SK-N-SH treated with all-trans-retinoic acid at 6 μM for 48 hours (cell line): Measurements from ENCODE around the gene POLE.

Experiments used
- ATAC-seq: fragments of 200-7000 bp; cut with Tn5 transposase; 3 replicates; pipeline ENCODE4 v1.9.1; 2020; ENCODE audit warnings: mild to moderate bottlenecking, moderate library complexity
- ARNTL ChIP-seq: fragments of 450-650 bp; formaldehyde crosslinking; IDR thresholded peaks from 2 replicates; pipeline ENCODE4 v1.5.0; 2020; ENCODE audit warnings: low read depth, mild to moderate bottlenecking, moderate library complexity, borderline replicate concordance
- BACH2 ChIP-seq: fragments of 250-450 bp; sonication (Bioruptor Pico); IDR thresholded peaks from 2 replicates; pipeline ENCODE4 v1.9.0; 2021; ENCODE audit warnings: mild to moderate bottlenecking, borderline replicate concordance
- CREB5 ChIP-seq: fragments of 250-450 bp; sonication (Bioruptor Pico); IDR thresholded peaks from 2 replicates; pipeline ENCODE4 v1.5.1; 2020; ENCODE audit warnings: low read depth, mild to moderate bottlenecking, moderate library complexity
- CSDC2 ChIP-seq: fragments of 250-450 bp; sonication (Bioruptor Pico); IDR thresholded peaks from 2 replicates; pipeline ENCODE4 v1.5.0; 2020; ENCODE audit warnings: mild to moderate bottlenecking, moderate library complexity
- CSRNP3 ChIP-seq: fragments of 250-450 bp; sonication (Bioruptor Pico); IDR thresholded peaks from 2 replicates; pipeline ENCODE4 v1.5.1; 2021; ENCODE audit warnings: mild to moderate bottlenecking, moderate library complexity
- ESRRG ChIP-seq: fragments of 250-450 bp; sonication (Bioruptor Pico); IDR thresholded peaks from 2 replicates; pipeline ENCODE4 v1.6.1; 2021; ENCODE audit warnings: mild to moderate bottlenecking
- GLIS3 ChIP-seq: fragments of 250-450 bp; sonication (Bioruptor Pico); IDR thresholded peaks from 2 replicates; pipeline ENCODE4 v1.5.0; 2020; ENCODE audit warnings: mild to moderate bottlenecking, moderate library complexity
- ISL1 ChIP-seq: fragments of 250-450 bp; sonication (Bioruptor Pico); IDR thresholded peaks from 2 replicates; pipeline ENCODE4 v2.1.2; 2022; ENCODE audit warnings: mild to moderate bottlenecking, moderate library complexity
- OSR1 ChIP-seq: fragments of 250-450 bp; sonication (Bioruptor Pico); IDR thresholded peaks from 2 replicates; pipeline ENCODE4 v1.8.0; 2022; ENCODE audit warnings: moderate library complexity, mild to moderate bottlenecking, inconsistent platforms
- POU6F1 ChIP-seq: fragments of 250-450 bp; sonication (Bioruptor Pico); IDR thresholded peaks from 2 replicates; pipeline ENCODE4 v1.8.0; 2021; ENCODE audit warnings: low read depth, mild to moderate bottlenecking, moderate library complexity, borderline replicate concordance
- PPARA ChIP-seq: fragments of 250-450 bp; sonication (Bioruptor Pico); IDR thresholded peaks from 2 replicates; pipeline ENCODE4 v1.5.0; 2020; ENCODE audit warnings: mild to moderate bottlenecking, borderline replicate concordance
- RARB ChIP-seq: fragments of 250-450 bp; sonication (Bioruptor Pico); IDR thresholded peaks from 2 replicates; pipeline ENCODE4 v1.8.0; 2021; ENCODE audit warnings: mild to moderate bottlenecking, moderate library complexity
- SNAI2 ChIP-seq: fragments of 250-450 bp; sonication (Bioruptor Pico); IDR thresholded peaks from 2 replicates; pipeline ENCODE4 v1.5.0; 2020; ENCODE audit warnings: mild to moderate bottlenecking, moderate library complexity
- TCF4 ChIP-seq: fragments of 250-450 bp; sonication (Bioruptor Pico); IDR thresholded peaks from 2 replicates; pipeline ENCODE4 v1.8.0; 2021; ENCODE audit warnings: mild to moderate bottlenecking, moderate library complexity, borderline replicate concordance
- TOX ChIP-seq: fragments of 250-450 bp; sonication (Bioruptor Pico); IDR thresholded peaks from 2 replicates; pipeline ENCODE4 v1.8.0; 2021; ENCODE audit warnings: mild to moderate bottlenecking, moderate library complexity, borderline replicate concordance
- TSHZ2 ChIP-seq: fragments of 250-450 bp; sonication (Bioruptor Pico); IDR thresholded peaks from 2 replicates; pipeline ENCODE4 v1.5.0; 2020; ENCODE audit warnings: mild to moderate bottlenecking, moderate library complexity
- ZC3H10 ChIP-seq: fragments of 250-450 bp; sonication (Bioruptor Pico); IDR thresholded peaks from 2 replicates; pipeline ENCODE4 v1.5.1; 2021; ENCODE audit warnings: mild to moderate bottlenecking, moderate library complexity
- ZFP3 ChIP-seq: fragments of 250-450 bp; sonication (Bioruptor Pico); IDR thresholded peaks from 2 replicates; pipeline ENCODE4 v1.5.0; 2020; ENCODE audit warnings: mild to moderate bottlenecking, moderate library complexity
- ZFP30 ChIP-seq: fragments of 450-650 bp; formaldehyde crosslinking; IDR thresholded peaks from 2 replicates; pipeline ENCODE4 v1.5.0; 2022; ENCODE audit warnings: mild to moderate bottlenecking, moderate library complexity
- ZNF565 ChIP-seq: fragments of 450-650 bp; formaldehyde crosslinking; conservative IDR thresholded peaks from 2 replicates; pipeline ENCODE4 v1.5.0; 2020; ENCODE audit warnings: low read depth, mild to moderate bottlenecking, moderate library complexity
- ZNF70 ChIP-seq: fragments of 450-650 bp; formaldehyde crosslinking; IDR thresholded peaks from 2 replicates; pipeline ENCODE4 v1.5.0; 2020; ENCODE audit warnings: mild to moderate bottlenecking, moderate library complexity
- ZNF8 ChIP-seq: fragments of 450-650 bp; formaldehyde crosslinking; IDR thresholded peaks from 2 replicates; pipeline ENCODE4 v1.5.0; 2020; ENCODE audit warnings: mild to moderate bottlenecking, moderate library complexity

Gene POLE

GRCh38 chr12:132646850-132647249, 40.3 kb downstream of the POLE start:
- TF ChIP-seq ZC3H10: no peak
- TF ChIP-seq ESRRG (CRISPR knock-in tag): no peak
- no peak for TF ChIP-seq RARB (CRISPR knock-in tag)
- TF ChIP-seq POU6F1 (CRISPR knock-in tag): no peak
- no peak for TF ChIP-seq ZNF70 (CRISPR knock-in tag)
- TF ChIP-seq SNAI2 (CRISPR knock-in tag): no peak
- no peak for TF ChIP-seq ARNTL (CRISPR knock-in tag)
- TF ChIP-seq ZFP30 (CRISPR knock-in tag): no peak
- no peak for TF ChIP-seq ISL1 (CRISPR knock-in tag)
- ATAC-seq: no peak

DNA sequence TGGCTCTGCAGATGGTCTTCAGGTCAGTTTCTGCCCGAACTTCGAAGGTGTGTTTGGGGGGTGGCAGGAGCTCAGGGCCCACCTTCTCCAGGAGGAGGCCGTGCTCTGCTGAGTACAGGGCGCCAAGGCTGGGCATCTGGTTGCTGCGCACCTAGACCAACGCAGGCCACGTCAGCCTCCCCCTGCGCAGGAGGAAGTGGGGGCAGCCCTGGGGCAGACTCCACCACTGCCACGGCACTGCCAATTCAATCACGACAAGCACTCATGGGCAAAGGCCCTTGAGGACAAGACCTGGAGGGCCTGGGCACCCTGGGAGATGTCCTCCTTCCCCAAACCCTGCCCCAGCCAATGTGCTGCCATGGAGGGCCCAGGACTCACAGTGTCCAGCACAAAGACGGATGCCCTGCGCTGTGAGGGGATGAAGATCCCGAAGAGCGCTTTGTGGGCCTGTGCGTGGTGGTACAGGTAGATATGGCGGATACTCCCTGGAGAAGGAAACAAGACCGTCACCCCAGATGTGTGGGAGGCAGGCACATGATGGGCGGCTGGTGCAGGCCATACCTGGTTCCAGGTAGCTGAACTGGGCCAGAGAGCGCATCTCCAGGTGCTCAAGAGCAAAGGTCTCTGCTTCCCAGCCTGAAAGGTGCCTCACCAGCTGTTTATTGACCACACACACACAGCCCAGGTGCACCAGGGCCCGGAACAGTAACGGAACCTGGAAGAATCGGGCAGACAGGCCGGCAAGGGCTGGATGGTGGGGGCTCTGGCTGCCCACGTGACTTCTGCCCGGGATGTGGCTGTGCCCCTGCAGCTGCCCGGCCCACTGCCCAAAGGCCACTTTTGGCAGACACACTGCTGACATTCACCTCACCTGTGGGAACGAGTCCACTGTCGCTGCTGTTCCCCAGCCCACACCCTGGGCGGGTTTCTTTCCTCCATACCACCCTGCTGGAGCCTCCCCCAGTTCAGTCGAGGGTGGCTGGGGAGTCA, 44.0 kb downstream of the POLE start:
- ATAC-seq: no peak
- TF ChIP-seq ARNTL (CRISPR knock-in tag) (no peak), PPARA (no peak), TOX (CRISPR knock-in tag) (no peak), OSR1 (CRISPR knock-in tag) (no peak), SNAI2 (CRISPR knock-in tag) (no peak), CSRNP3 (CRISPR knock-in tag) (no peak), RARB (CRISPR knock-in tag) (no peak), POU6F1 (CRISPR knock-in tag) (no peak), ISL1 (CRISPR knock-in tag) (no peak), CSDC2 (no peak), ZFP3 (CRISPR knock-in tag) (no peak), ZNF565 (no peak), TSHZ2 (CRISPR knock-in tag) (no peak), BACH2 (CRISPR knock-in tag) (no peak), ZNF8 (CRISPR knock-in tag) (no peak), TCF4 (CRISPR knock-in tag) (no peak)
- TF ChIP-seq, all 23 proteins: peak for 0

DNA sequence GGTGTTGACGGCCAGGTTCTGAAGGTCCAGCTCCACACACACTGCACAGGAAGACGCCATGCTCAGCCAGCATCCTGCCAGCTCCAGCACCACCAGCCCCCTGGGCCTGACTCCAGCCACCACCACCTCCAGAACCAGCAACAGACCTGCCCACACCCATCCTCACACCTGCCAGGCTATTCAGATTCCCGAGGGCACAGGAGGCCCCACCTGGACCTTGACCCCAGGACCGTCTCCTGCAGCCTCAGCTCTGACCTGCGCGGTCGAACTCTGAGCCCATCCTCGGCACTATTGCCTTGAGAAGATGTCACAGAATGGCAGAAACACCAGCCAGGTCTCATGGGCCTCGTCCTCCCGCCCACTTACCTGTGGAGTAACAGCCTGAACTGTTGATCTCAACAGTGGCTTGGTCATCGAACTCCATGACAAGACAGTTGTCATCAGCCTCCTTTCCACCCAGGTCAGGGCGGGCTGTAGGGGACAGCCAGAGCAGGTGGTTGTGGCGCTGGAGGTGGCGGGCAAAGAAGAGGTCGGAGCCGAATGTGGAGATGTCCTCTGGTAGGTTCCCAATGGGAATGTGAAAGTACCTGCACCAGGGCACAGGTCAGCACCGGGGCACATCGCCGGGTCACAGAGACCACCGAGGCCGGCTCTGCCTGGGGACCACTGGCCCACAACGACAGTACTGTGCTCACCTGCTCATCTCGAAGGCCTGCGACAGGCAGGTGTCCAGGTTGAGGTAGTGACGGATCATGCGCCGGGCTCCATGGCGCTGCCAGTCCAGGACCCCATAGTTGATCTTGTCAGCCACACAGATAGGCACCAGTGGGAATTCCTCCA, 45.1 kb downstream of the POLE start:
- ATAC-seq: no peak
- TF ChIP-seq ZNF70 (CRISPR knock-in tag): no peak
- no peak for TF ChIP-seq ZFP3 (CRISPR knock-in tag)
- TF ChIP-seq ISL1 (CRISPR knock-in tag): no peak
- no peak for TF ChIP-seq ZFP30 (CRISPR knock-in tag)
- TF ChIP-seq POU6F1 (CRISPR knock-in tag): no peak
- TF ChIP-seq ESRRG (CRISPR knock-in tag): no peak
- no peak for TF ChIP-seq GLIS3 (CRISPR knock-in tag)
- no peak for TF ChIP-seq CSDC2
- no peak for TF ChIP-seq CREB5 (CRISPR knock-in tag)
